Activated CD4-positive, alpha-beta T cell treated with anti-CD3 and anti-CD28 coated beads, Interleukin-2, amount 50 U/mL, for 1 hour (primary cell): ENCODE measurements around the gene TENT4A.
"Not testable (repeated sequence)": the region's sequence is repeated elsewhere in the genome, so short reads cannot be mapped to it uniquely, and the experiment has no call there.

Experiments used
- DNase-seq: peaks from one replicate; pipeline ENCODE4 v3.0.0-alpha.2; 2020

The TENT4A gene

DNA sequence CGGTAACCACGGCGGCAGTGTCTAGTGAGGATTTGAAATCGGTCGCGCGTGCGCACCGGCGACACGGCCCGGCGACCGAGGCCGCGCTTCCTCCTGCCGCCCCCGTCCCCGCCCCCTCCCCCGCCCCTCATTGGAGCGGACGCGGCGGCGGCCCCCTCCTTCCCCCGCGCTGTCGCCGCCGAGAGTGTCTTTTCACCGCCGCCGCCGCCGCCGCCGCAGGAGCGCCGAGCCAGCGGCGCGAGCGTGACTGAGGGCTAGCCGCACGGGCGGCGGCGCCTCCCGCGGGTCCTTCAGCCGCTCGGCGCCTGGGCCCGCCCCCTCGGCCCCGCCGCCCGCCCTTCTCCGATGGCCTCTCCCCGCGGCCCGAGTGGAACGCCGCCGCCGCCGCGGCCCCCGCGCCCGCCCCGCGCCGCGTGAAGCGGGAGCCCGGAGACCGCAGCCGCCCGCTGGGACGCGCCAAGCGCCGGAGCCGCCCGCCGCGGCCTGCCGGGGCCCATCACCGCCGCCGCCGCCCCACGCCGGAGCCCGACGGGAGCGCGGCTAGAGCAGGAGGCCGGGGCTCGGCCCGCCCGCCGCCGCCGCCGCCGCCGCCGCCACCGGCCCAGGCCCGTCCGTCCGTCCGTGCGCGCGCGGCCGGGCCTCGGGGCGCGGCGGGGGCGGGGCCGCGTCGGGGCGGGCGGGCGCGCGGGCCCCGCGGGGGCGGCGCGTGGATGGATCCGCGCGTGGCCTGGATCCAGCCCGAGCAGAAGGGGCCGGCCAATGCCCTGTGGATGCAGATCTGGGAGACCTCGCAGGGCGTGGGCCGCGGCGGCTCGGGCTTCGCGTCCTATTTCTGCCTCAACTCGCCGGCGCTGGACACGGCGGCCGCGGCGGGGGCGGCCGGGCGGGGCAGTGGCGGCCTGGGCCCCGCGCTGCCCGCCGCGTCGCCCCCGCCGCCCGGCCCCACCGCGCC, at the start of gene TENT4A:
Gene TENT4A (plus strand): TSS at position 159 of the 952 bp plus-strand sequence. CDS start 552 bp downstream, at position 711.
- peak; percentile 12 for DNase-seq

GRCh38 chr5:6666762-6667161, 46.5 kb upstream of the TENT4A start:
- DNase-seq: no peak

DNA sequence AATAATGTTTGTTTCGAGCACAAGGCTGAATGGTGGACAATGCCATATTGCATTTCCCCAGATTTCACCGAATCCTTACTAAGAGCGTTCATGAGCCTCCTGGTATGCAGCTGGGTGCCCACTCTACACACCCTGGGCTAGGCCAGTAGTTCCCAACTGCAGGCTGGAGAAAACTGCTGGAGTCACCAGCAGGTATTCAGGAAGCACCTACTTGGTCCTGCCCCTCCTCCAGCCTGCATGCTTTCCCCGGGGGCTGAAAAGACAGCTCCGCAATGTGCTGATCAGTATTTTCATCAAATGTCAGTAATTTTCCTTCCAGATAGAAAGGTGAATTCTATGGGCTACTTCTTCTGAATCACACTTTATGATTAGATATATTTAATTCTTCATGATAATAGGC, 45.6 kb upstream of the TENT4A start:
- DNase-seq: no peak

- not testable (repeated sequence) for DNase-seq
Measured at GRCh38 chr5:6668717-6669116, 44.5 kb upstream of the TENT4A start.

DNA sequence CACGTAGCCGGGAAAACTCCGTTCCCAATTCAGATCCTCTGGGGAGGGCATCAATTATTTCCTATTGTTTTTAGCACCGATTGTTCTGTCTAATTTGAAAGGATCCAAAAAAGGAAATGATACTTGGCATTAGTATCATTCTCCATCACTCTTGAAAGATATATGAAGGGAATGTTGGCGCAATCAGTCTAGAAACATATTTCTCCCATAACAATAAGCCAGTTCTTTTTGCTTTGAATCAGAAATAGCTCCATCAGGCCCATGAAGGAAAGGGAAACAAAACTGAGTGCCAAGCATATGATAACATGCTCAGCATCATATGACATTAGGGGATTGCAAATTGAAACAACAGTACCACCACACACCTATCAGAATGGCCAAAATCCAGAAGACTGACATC, 40.2 kb upstream of the TENT4A start:
- DNase-seq: no peak

DNA sequence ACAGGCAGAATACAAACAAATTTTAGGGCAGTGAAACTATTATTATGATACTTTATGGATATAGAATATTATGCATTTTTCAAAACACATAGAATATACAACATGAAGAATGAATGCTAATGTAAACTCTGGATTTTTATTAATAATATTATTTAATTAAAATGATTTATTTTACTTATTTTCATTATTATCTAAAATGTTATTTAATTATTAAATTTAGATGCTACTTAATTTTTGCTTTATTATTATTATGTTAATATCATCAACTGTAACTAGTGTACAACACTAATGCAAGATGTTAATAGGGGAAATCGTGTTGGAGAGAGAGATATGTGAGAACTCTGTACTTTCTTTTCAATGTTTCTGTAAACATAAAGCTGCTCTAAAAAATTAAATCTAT, 39.3 kb upstream of the TENT4A start:
- DNase-seq: no peak

- DNase-seq: no peak
Measured at GRCh38 chr5:6674421-6674820, 38.8 kb upstream of the TENT4A start.

- DNase-seq: no peak
Measured at GRCh38 chr5:6674886-6675285, 38.3 kb upstream of the TENT4A start.

DNA sequence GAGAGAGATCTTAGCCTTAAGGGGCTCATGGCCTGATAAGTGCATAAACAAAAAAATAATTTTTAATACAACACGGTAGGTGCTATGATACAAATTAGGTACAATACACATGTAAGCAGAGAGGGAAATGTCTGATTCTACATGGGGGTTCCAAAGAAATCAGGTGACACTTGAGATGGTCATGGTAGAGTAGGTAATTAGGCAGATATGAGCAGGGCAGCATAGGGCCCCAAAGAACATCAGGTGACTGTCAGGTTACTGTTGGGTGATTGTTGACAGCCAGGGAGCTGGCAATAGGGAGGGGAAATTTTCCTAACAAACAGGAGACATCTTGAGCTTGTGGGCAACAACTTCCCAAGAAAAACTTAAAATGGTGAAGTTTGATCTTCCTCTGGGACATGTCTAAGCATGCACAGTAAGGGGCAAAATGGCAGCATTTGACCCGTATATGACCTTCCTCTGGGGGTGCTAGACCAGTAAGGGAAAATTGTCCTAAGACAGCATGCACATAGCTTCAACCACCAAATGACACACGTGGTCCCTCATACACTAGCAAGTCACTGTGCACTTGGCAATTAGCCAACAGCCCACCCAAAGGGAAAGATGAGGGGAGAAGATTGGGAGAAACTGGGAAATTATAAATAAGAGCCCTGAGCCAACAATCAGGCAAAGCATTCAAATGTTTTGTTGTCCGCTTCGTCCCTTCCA, 37.3 kb upstream of the TENT4A start:
- no peak for DNase-seq

GRCh38 chr5:6676702-6677101, 36.5 kb upstream of the TENT4A start:
- DNase-seq: no peak

DNA sequence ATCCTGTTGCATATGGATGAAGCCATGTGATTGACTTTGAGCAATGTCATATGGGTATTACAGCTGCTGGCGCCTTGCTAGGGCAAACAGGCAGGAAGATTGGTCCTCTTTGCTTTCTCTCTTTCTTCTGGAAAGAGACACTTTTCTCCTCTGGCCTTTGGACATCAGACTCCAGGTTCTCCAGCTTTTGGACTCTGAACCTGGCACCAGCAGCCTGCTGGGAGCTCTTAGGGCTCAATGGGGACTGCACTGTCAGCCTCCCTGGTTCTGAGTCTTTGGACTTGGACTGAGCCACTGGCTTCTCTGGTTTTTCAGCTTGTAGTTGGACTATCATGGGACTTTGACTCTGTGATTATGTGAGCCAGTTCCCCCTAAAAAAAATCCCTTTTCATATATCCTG, 34.8 kb upstream of the TENT4A start:
- DNase-seq: no peak

GRCh38 chr5:6680922-6681321, 32.3 kb upstream of the TENT4A start:
- no peak for DNase-seq

DNA sequence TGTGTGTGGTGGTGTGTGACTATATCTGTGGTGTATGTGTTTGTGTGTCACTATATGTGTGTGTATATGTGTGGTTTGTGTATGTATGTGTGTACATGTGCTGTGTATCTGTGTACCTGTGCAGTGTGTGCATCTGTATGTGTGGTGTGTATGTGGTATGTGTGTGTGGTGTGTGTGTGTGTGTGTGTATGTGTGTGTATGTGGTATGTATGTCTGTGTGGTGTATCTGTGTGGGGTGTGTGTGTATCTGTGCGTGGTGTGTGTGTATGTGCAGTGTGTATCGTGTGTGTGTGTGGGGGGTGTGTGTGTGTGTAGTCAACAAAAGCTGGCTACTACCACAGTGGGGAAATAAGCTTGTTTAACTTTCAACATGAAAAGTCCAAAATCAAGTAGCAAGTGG, 31.6 kb upstream of the TENT4A start:
- DNase-seq: no peak

- no peak for DNase-seq
Measured at GRCh38 chr5:6682239-6682638, 31.0 kb upstream of the TENT4A start.

DNA sequence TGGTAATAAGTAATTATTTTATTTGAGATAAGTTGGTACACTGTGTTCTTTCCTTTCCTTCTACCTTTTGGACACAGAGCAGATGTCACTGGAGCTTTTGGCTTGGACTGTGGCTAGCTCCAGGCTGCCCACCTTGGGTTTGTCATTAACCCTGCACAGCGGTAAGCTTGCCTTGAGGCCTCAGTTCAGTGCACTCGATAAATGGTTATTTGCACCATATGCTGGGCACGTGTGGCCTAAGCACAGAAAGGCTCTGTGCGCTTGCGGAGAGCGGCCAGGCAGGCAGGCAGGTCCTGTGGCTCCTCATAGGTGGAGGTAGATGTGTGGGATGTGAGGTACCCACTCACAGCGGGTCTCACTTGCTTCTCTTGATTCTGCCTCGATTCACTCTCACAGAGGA, 30.0 kb upstream of the TENT4A start:
- no peak for DNase-seq

DNA sequence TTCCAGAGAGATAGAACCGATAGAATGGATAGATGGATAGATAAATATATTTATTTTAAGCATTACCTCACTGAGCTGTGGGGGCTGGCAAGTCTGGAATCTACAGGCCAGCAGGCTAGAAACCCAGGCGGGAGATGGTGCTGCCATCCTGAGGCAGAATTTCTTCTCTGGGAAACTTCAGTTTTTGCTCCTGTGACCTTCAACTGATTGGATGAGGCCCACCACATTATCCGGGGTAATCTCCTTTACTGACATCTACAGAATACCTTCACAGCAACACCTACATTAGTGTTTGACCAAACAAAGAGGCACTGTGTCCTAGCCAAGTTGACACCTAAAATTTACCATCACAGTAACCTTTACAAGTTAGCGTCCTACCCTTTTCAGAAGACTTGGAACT, 29.2 kb upstream of the TENT4A start:
- DNase-seq: no peak

DNA sequence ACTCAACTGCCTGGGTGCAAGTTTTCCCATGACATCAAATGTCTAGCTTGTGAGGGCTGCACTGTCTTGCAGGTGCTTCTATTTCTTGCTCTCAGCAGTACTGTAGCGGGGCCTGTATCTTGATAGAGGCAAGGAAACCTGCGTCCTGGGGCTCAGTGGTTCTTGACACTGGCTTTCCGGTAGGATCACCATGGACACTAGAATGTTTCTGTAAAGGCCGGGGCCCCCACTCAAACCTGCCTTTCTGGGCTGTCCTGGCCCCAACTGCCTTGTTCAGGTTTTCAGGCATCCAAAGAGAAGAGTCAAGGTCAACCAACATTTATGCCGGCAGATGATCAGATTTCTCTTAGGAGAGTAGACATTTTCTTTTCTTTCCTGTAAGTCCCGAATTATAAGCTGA, 26.7 kb upstream of the TENT4A start:
- DNase-seq: no peak

DNA sequence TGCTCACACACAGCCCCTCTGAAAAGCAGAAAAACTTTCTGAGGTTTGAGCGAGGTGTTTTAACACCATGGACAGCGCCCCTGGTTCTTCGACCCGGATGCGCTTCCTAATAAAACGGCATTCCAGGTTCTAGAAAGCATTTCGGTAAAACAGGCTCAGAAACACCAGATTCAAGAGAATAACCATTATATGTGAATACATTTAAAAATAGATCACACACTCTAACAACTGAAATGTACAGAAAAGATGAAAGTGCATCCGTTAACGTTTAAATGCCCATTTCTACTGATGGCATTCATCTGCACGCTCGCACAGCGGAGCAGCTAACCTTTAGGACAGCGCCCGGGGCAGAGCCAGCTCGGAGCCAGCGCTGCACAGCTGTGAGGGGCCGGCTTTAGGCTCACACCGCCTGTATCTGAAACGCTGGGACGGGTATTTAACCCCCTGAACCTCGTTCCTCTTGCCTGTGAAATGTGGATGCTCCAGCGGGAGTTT, 26.3 kb upstream of the TENT4A start:
- DNase-seq: no peak

- no peak for DNase-seq
Measured at GRCh38 chr5:6687505-6687904, 25.7 kb upstream of the TENT4A start.

GRCh38 chr5:6692906-6693305, 20.3 kb upstream of the TENT4A start:
- no peak for DNase-seq

DNA sequence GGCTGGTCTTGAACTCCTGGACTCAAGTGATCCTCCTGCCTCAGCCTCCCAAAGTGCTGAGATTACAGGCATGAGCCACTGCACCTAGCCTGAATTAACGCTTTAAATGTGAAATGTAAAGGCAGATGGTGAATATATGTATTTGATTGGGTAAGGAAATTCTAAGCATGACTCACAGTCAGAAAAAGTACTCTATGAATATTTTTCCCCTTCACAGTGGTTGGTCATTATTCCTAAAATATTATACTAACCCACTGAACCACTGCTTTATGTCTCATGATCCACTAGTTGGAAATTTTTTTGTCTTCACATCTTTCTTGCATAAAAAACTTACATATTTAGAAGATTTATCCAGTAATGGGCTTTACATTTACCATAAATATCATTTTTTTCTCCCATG, 14.5 kb upstream of the TENT4A start:
- DNase-seq: no peak

GRCh38 chr5:6699357-6699756, 13.9 kb upstream of the TENT4A start:
- no peak for DNase-seq

DNA sequence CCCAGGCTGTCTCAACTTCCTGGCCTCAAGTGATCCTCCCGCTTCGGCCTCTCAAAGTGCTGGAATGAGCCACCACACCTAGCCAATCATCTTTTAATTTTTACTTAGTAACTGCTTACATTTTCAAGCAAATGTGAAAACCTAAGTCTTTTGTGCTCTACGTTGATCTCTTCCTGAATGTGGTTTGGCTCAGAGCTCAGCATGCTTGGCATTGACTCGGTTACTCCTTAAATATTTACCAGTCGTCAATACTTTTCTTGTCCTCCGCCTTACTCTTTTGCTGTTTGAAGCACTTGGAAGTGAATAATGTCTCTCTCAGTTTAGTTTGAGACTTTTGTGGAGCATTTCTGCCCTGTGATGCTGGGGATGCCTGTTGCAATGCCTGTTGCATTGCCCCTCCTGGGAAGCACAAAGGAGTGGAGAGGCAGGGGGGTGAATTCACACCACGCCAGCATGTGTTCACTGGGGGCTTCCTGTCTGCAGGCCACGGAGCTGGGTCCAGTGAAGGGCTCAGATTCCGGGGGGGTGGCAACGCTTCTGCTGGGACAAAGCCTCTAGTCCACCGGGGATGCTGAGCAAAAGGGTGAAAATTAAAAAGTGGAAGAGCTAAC, 13.1 kb upstream of the TENT4A start:
- DNase-seq: no peak
